ENCODE data around the gene SPPL3.
A peak's percentile ranks its signal among the peaks of the same experiment; 100 is the strongest.

Gene SPPL3

GRCh38 chr12:120861074-120861795 is 42.9 kb downstream of the SPPL3 start:
- Histone ChIP-seq H3K9ac (ENCODE audit: insufficient read length) (no peak overlapping the region), H3K27ac (no peak overlapping the region), H3K36me3 (ENCODE audit: insufficient read depth, low read length) (no peaks in the 10 kb centered on the region), H3K4me3 (no peak overlapping the region), H3K9me3 (ENCODE audit: low read depth, low read length) (no peaks in the 10 kb centered on the region)
- DNase-seq (ENCODE audit: low read depth, low spot score) = no peak
- TF ChIP-seq EZH2 (IDR thresholded peaks at IDR 0.05) (no peak), POLR2AphosphoS5 (IDR thresholded peaks at IDR 0.05; ENCODE audit: borderline replicate concordance, low read depth, low read length) (no peak), FOXP2 (optimal IDR thresholded peaks at IDR 0.05; ENCODE audit: control extremely low read depth, extremely low read length, insufficient read depth) (no peak)

- TF ChIP-seq EZH2 (IDR thresholded peaks at IDR 0.05) (no peak), FOXP2 (optimal IDR thresholded peaks at IDR 0.05; ENCODE audit: control extremely low read depth, extremely low read length, insufficient read depth) (no peak), POLR2AphosphoS5 (IDR thresholded peaks at IDR 0.05; ENCODE audit: borderline replicate concordance, low read depth, low read length) (no peak)
- Histone ChIP-seq H3K9me3 (ENCODE audit: low read depth, low read length) (no peaks in the 10 kb centered on the region), H3K27ac (no peak overlapping the region), H3K4me3 (no peak overlapping the region), H3K9ac (ENCODE audit: insufficient read length) (no peak overlapping the region), H3K36me3 (ENCODE audit: insufficient read depth, low read length) (no peaks in the 10 kb centered on the region)
- no peak for DNase-seq (ENCODE audit: low read depth, low spot score)
Measured at GRCh38 chr12:120858306-120859088, 45.7 kb downstream of the SPPL3 start.

GRCh38 chr12:120856980-120857379 is 47.2 kb downstream of the SPPL3 start:
- Histone ChIP-seq H3K9ac (ENCODE audit: insufficient read length) (no peak overlapping the region), H3K27ac (no peak overlapping the region), H3K9me3 (ENCODE audit: low read depth, low read length) (no peaks in the 10 kb centered on the region), H3K36me3 (ENCODE audit: insufficient read depth, low read length) (no peaks in the 10 kb centered on the region), H3K4me3 (no peak overlapping the region)
- TF ChIP-seq FOXP2 (optimal IDR thresholded peaks at IDR 0.05; ENCODE audit: control extremely low read depth, extremely low read length, insufficient read depth) (no peak), POLR2AphosphoS5 (IDR thresholded peaks at IDR 0.05; ENCODE audit: borderline replicate concordance, low read depth, low read length) (no peak), EZH2 (IDR thresholded peaks at IDR 0.05) (no peak)
- no peak for DNase-seq (ENCODE audit: low read depth, low spot score)

- no peak overlapping the region for H3K9ac ChIP-seq (ENCODE audit: insufficient read length)
- no peak for TF ChIP-seq EZH2 (IDR thresholded peaks at IDR 0.05)
- TF ChIP-seq POLR2AphosphoS5 (IDR thresholded peaks at IDR 0.05; ENCODE audit: borderline replicate concordance, low read depth, low read length) = no peak
- no peak for TF ChIP-seq FOXP2 (optimal IDR thresholded peaks at IDR 0.05; ENCODE audit: control extremely low read depth, extremely low read length, insufficient read depth)
- H3K27ac ChIP-seq = peak overlapping the region; percentile 5; the same call in 1 of the 2 replicates
- H3K9me3 ChIP-seq (ENCODE audit: low read depth, low read length) = no peaks in the 10 kb centered on the region
- no peak overlapping the region for H3K4me3 ChIP-seq
- no peak for DNase-seq (ENCODE audit: low read depth, low spot score)
- H3K36me3 ChIP-seq (ENCODE audit: insufficient read depth, low read length) = no peaks in the 10 kb centered on the region
Measured at GRCh38 chr12:120855823-120856588, 48.2 kb downstream of the SPPL3 start.

- Histone ChIP-seq H3K27ac (no peak overlapping the region), H3K9me3 (ENCODE audit: low read depth, low read length) (no peaks in the 10 kb centered on the region), H3K9ac (ENCODE audit: insufficient read length) (no peak overlapping the region), H3K4me3 (no peak overlapping the region), H3K36me3 (ENCODE audit: insufficient read depth, low read length) (no peaks in the 10 kb centered on the region)
- DNase-seq (ENCODE audit: low read depth, low spot score) = no peak
- TF ChIP-seq POLR2AphosphoS5 (IDR thresholded peaks at IDR 0.05; ENCODE audit: borderline replicate concordance, low read depth, low read length) = no peak
- no peak for TF ChIP-seq EZH2 (IDR thresholded peaks at IDR 0.05)
- TF ChIP-seq FOXP2 (optimal IDR thresholded peaks at IDR 0.05; ENCODE audit: control extremely low read depth, extremely low read length, insufficient read depth) = no peak
Measured at GRCh38 chr12:120854804-120855203, 49.4 kb downstream of the SPPL3 start.

GRCh38 chr12:120853188-120853587 is 51.0 kb downstream of the SPPL3 start:
- no peak for DNase-seq (ENCODE audit: low read depth, low spot score)
- Histone ChIP-seq H3K36me3 (ENCODE audit: insufficient read depth, low read length) (no peaks in the 10 kb centered on the region), H3K9ac (ENCODE audit: insufficient read length) (no peak overlapping the region), H3K9me3 (ENCODE audit: low read depth, low read length) (no peaks in the 10 kb centered on the region), H3K27ac (no peak overlapping the region), H3K4me3 (no peak overlapping the region)
- no peak for TF ChIP-seq EZH2 (IDR thresholded peaks at IDR 0.05)
- TF ChIP-seq POLR2AphosphoS5 (IDR thresholded peaks at IDR 0.05; ENCODE audit: borderline replicate concordance, low read depth, low read length) = no peak
- TF ChIP-seq FOXP2 (optimal IDR thresholded peaks at IDR 0.05; ENCODE audit: control extremely low read depth, extremely low read length, insufficient read depth) = no peak

GRCh38 chr12:120851944-120852343 is 52.2 kb downstream of the SPPL3 start:
- Histone ChIP-seq H3K4me3 (no peak overlapping the region), H3K9ac (ENCODE audit: insufficient read length) (no peak overlapping the region), H3K27ac (no peak overlapping the region), H3K9me3 (ENCODE audit: low read depth, low read length) (no peaks in the 10 kb centered on the region), H3K36me3 (ENCODE audit: insufficient read depth, low read length) (no peaks in the 10 kb centered on the region)
- no peak for DNase-seq (ENCODE audit: low read depth, low spot score)
- no peak for TF ChIP-seq POLR2AphosphoS5 (IDR thresholded peaks at IDR 0.05; ENCODE audit: borderline replicate concordance, low read depth, low read length)
- no peak for TF ChIP-seq FOXP2 (optimal IDR thresholded peaks at IDR 0.05; ENCODE audit: control extremely low read depth, extremely low read length, insufficient read depth)
- no peak for TF ChIP-seq EZH2 (IDR thresholded peaks at IDR 0.05)

- no peak overlapping the region for H3K27ac ChIP-seq
- H3K36me3 ChIP-seq (ENCODE audit: insufficient read depth, low read length) = no peaks in the 10 kb centered on the region
- no peak for DNase-seq (ENCODE audit: low read depth, low spot score)
- no peak overlapping the region for H3K4me3 ChIP-seq
- no peaks in the 10 kb centered on the region for H3K9me3 ChIP-seq (ENCODE audit: low read depth, low read length)
- TF ChIP-seq EZH2 (IDR thresholded peaks at IDR 0.05) = no peak
- TF ChIP-seq POLR2AphosphoS5 (IDR thresholded peaks at IDR 0.05; ENCODE audit: borderline replicate concordance, low read depth, low read length) = no peak
- TF ChIP-seq FOXP2 (optimal IDR thresholded peaks at IDR 0.05; ENCODE audit: control extremely low read depth, extremely low read length, insufficient read depth) = no peak
- H3K9ac ChIP-seq (ENCODE audit: insufficient read length) = no peak overlapping the region
Measured at GRCh38 chr12:120851444-120851843, 52.7 kb downstream of the SPPL3 start.

Measured in SK-N-MC (cell line).